Tibial artery (tissue), 4 donors: Measurements from ENCODE around the gene FAM241B.

ENCODE experiments used
- DNase-seq, 2 donors: peaks; one replicate each; pipeline ENCODE4 v3.0.0-alpha.2; 2019
- H3K27ac ChIP-seq, 2 donors: fragments of 200-600 bp; sonication (generic) in 1 of 2; 1 replicate in 1 of 2; 2 replicates in 1 of 2; pipeline ENCODE4 v1.5.1; 2018 to 2019; ENCODE audit warnings: mild to moderate bottlenecking in 1 of 2
- H3K27me3 ChIP-seq, 2 donors: fragments of 200-600 bp; sonication (generic) in 1 of 2; one replicate each; pipeline versions ENCODE4 v1.5.1 to v1.6.0; 2016 to 2019
- H3K36me3 ChIP-seq, 3 donors: fragments of 200-600 bp; sonication (generic) in 2 of 3; one replicate each; pipeline ENCODE4 v1.5.1; 2016 to 2019; ENCODE audit warnings: mild to moderate bottlenecking in 2 of 3
- H3K4me1 ChIP-seq, 4 donors: fragments of 200-600 bp; sonication (generic) in 2 of 4; 1 replicate in 3 of 4; 2 replicates in 1 of 4; pipeline ENCODE4 v1.5.1; 2016 to 2019
- H3K4me3 ChIP-seq, 2 donors: fragments of 200-600 bp; sonication (generic) in 1 of 2; 1 replicate in 1 of 2; 2 replicates in 1 of 2; pipeline ENCODE4 v1.5.1; 2018 to 2019; ENCODE audit warnings: mild to moderate bottlenecking in 2 of 2
- H3K9me3 ChIP-seq, 3 donors: fragments of 200-600 bp; sonication (generic) in 1 of 3; one replicate each; pipeline ENCODE4 v1.5.1; 2016 to 2019
- CTCF ChIP-seq, 2 experiments: fragments of 200-600 bp in 1 of 2; fragments of 450-650 bp in 1 of 2; IDR thresholded peaks; one replicate each; pipeline ENCODE4 v1.5.1; 2017 to 2019; ENCODE audit warnings: antibody characterized with exemption in 2 of 2, mild to moderate bottlenecking in 1 of 2, moderate library complexity in 1 of 2
- intact Hi-C: fragments of 100-400 bp; cut with DNase I; formaldehyde crosslinking; loops from one replicate; pipeline ENCODE4 v1.15.0; 2023; ENCODE audit warnings: low total_unique reads

The FAM241B gene

GRCh38 chr10:69681436-69681835, 51.4 kb downstream of the FAM241B start:
- intact Hi-C loops: no loop called here
- H3K27me3 ChIP-seq: no peaks in the 10 kb centered on the region

GRCh38 chr10:69682955-69683474, 53.0 kb downstream of the FAM241B start:
- DNase-seq: peak in 1 of 2 donors; percentile 25
- Histone ChIP-seq H3K4me3 (no peak overlapping the region), H3K27me3 (no peaks in the 10 kb centered on the region), H3K36me3 (no peaks in the 10 kb centered on the region), H3K27ac (peak overlapping the region in 1 of 2 donors; percentile 81), H3K9me3 (no peaks in the 10 kb centered on the region), H3K4me1 (peaks cover 0 to 44% (median 30%) of the 10 kb centered on the region in 4 donors)
- no peak for TF ChIP-seq CTCF (IDR thresholded peaks at IDR 0.05)
- intact Hi-C loops: no loop called here

More at GRCh38 chr10:69681436-69681835, 51.4 kb downstream of the FAM241B start:
- Histone ChIP-seq H3K36me3 (no peaks in the 10 kb centered on the region), H3K4me1 (peaks cover 0 to 33% (median 24%) of the 10 kb centered on the region in 4 donors), H3K9me3 (no peaks in the 10 kb centered on the region), H3K27ac (no peak overlapping the region), H3K4me3 (no peak overlapping the region)
- TF ChIP-seq CTCF (IDR thresholded peaks at IDR 0.05): no peak
- DNase-seq: peak in 1 of 2 donors; percentile 49
